ENCODE measurements around the gene ELF4. TPM values are rescaled to one million over a fixed set of nuclear protein-coding genes. Genes with fewer than 3 reads are reported as not detected.
A peak's percentile ranks its signal among the peaks of the same experiment; 100 is the strongest.

ELF4 gene
- 12.5 and 16.0 TPM in 2 replicates for total RNA-seq (2014; rRNA removed; shearing (Covaris generic); ENCODE audit: low replicate concordance)

- in situ Hi-C loops (cut with HindIII; ENCODE audit: low pct_unique_long_range_greater_than_20kb, low sequenced_read_pairs): no loop called here
- peak; percentile 66 for DNase-seq (ENCODE audit: low read depth)
Measured at GRCh38 chrX:130110379-130111219, at the start of gene ELF4. TSS of gene ELF4 (minus strand) at chrX:130110497. CDS start at chrX:130081330, 29,167 bp downstream.

DNA sequence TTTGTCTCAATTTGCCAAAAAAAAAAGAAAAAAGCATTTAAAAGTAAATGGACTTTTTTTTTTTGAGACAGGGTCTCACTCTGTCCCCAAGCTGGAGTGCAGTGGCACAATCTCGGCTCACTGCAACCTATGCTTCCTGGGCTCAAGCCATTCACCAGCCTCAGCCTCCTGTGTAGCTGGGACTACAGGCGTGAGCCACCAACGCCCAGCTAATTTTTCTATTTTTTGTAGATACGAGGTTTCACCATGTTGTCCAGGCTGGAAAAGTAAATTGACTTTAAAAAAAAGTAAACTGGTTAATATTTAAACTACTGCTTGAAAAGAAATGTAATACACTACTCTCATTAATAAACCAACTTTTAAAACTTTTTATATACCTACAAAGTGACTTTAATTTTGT, 49.5 kb upstream of the ELF4 start:
- DNase-seq (ENCODE audit: low read depth): no peak
- in situ Hi-C loops (cut with HindIII; ENCODE audit: low pct_unique_long_range_greater_than_20kb, low sequenced_read_pairs): no loop called here

DNA sequence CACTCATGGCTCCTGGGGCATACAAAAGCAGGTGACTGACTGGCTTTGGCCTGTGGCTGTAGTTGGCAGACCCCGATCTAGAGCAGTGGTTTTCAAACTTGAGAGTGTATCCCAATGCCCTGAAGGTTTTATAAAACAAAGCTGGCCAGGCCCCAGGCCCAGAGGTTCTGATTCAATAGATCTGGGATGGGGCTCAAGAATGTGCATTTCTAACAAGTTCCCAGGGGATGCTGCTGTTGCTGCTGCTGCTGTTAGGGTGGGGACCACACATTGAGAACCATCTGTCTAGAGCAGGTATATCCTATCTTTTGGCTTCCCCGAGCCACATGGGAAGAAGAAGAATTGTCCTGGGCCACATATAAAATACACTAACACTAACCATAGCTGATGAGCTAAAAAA, 48.0 kb upstream of the ELF4 start:
- DNase-seq (ENCODE audit: low read depth): no peak
- in situ Hi-C loops (cut with HindIII; ENCODE audit: low pct_unique_long_range_greater_than_20kb, low sequenced_read_pairs): no loop called here

GRCh38 chrX:130155564-130155963, 45.3 kb upstream of the ELF4 start:
- in situ Hi-C loops (cut with HindIII; ENCODE audit: low pct_unique_long_range_greater_than_20kb, low sequenced_read_pairs): no loop called here
- no peak for DNase-seq (ENCODE audit: low read depth)

DNA sequence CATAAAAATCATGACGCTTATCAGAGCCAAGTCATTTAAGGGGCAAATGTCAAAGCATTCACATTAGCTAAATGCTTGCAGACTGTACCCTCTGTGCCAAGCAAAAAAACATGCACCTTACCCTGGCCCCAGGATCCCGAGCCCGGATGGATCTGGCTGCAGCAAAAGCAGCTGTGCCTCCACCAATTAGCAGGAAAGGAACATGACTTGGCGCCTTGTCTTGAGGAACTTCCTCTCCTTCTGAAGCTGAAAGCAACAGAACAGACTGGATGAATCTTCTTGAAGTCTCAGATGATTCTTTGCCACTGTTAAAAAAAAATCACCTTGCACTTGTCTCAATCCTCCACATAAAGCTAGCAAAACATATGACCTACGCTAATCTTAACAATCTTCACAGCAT, 37.3 kb upstream of the ELF4 start:
- DNase-seq (ENCODE audit: low read depth): no peak
- in situ Hi-C loops (cut with HindIII; ENCODE audit: low pct_unique_long_range_greater_than_20kb, low sequenced_read_pairs): no loop called here

DNA sequence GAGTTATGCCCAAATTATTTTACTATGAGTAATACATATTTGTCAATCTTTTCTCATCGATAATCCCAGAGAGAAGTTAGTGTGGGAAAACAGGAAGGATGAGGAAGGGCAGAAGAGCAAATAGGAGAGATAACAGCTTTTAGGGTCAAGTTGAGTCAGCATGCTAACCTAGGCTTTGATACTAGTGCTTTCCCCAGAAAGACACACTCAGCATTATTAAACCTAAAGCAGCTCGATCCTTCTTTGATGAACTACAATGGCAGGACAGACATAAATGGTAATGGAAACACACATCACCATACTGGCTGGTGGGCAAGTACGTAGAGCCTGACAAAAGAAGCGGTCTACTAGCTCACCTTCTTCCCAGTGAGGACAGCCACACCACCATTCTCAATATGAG, 34.8 kb upstream of the ELF4 start:
- in situ Hi-C loops (cut with HindIII; ENCODE audit: low pct_unique_long_range_greater_than_20kb, low sequenced_read_pairs): no loop called here
- no peak for DNase-seq (ENCODE audit: low read depth)

DNA sequence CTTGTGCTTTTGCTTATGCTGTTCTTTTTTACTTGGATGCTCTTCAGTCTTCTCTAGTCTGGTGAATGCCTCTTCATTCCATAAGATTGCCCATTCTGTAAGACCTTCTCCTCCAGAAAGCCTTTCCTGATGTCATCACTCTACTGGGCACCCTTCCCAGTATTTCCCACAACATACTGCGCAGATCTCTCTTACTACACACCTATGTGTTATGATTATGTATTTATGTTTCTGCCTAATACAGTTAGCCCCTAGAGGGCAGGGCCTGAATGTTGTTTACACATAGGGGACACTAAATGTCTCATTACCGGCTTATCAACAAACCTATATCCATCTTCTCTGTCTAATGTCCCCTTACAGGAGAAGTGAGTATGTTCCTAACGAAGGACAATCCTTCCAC, 34.2 kb upstream of the ELF4 start:
- in situ Hi-C loops (cut with HindIII; ENCODE audit: low pct_unique_long_range_greater_than_20kb, low sequenced_read_pairs): no loop called here
- no peak for DNase-seq (ENCODE audit: low read depth)

DNA sequence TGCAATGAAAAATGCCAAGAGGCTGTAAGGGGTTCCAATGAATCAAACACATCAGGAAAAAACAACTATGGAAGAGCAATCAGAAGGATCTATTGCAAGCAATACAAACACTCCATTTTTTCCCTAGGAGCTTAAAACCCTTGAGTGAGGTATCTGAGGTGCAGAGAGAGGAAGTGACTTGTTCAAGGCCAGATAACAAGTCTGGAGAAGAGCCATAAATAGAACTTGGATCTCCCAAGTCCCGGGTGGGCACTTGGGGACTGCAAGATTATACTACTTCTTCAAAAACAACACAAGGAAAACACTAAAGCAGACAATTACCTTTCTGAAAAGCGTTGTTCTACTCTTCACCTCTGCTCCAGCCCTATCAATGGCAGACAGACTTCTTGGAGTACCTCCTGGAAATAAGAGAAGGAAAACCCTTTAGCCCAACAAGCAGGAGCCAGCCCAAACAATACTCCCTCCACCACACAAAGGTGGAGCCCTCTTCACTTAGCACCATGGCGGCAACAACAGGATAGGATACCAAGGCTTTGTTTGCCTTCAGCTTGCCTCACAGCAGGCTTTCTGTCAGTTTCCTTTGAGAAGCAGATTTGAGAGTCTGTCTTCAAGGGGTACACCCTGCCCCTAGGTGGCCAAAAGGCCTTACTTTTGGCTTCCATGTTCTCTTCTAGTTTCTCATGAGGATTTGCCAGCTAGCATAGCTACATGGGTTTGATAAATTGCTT, 29.3 kb upstream of the ELF4 start:
- DNase-seq (ENCODE audit: low read depth): no peak
- in situ Hi-C loops (cut with HindIII; ENCODE audit: low pct_unique_long_range_greater_than_20kb, low sequenced_read_pairs): no loop called here

DNA sequence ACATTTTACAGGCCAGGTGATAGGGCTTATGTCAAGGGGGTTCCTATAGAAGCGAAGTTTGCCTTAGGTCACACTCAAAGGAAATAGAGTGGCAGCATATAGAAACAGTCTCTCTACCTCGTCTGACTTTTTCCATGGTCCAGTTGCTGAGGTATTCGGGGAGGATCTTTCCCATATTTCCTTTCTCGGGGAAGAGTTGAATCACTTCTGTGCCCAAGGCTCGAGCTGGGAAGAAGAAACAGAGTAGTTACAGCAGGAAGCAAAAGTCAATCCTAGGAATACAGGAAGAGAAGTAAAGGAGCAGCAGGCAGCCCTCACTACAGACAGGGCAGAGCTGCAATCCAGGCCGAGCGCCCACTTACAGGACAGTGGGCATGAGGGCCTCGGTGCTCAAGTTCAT, 26.7 kb upstream of the ELF4 start:
- no peak for DNase-seq (ENCODE audit: low read depth)
- in situ Hi-C loops (cut with HindIII; ENCODE audit: low pct_unique_long_range_greater_than_20kb, low sequenced_read_pairs): no loop called here

GRCh38 chrX:130136496-130136895, 26.2 kb upstream of the ELF4 start:
- in situ Hi-C loops (cut with HindIII; ENCODE audit: low pct_unique_long_range_greater_than_20kb, low sequenced_read_pairs): no loop called here
- DNase-seq (ENCODE audit: low read depth): no peak

DNA sequence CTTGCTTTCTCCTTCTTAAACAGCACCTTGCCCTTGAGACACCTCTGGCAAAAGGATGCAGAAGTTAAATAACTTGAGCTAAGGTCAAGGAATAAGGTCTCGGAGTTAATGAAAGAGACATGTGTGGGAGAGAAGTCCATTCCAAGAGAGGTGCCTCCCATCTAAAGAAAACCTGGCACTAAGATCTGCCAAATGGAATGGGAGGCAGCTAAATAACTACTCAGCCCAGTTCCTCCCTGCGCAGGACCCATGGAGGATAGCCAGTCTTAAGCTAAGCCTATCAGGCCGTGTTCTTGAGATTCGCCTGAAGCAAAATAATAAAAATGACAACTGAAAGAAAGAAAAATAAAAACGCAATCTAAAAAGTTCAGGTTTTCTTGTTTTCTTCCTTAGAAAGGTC, 20.7 kb upstream of the ELF4 start:
- in situ Hi-C loops (cut with HindIII; ENCODE audit: low pct_unique_long_range_greater_than_20kb, low sequenced_read_pairs): no loop called here
- no peak for DNase-seq (ENCODE audit: low read depth)

DNA sequence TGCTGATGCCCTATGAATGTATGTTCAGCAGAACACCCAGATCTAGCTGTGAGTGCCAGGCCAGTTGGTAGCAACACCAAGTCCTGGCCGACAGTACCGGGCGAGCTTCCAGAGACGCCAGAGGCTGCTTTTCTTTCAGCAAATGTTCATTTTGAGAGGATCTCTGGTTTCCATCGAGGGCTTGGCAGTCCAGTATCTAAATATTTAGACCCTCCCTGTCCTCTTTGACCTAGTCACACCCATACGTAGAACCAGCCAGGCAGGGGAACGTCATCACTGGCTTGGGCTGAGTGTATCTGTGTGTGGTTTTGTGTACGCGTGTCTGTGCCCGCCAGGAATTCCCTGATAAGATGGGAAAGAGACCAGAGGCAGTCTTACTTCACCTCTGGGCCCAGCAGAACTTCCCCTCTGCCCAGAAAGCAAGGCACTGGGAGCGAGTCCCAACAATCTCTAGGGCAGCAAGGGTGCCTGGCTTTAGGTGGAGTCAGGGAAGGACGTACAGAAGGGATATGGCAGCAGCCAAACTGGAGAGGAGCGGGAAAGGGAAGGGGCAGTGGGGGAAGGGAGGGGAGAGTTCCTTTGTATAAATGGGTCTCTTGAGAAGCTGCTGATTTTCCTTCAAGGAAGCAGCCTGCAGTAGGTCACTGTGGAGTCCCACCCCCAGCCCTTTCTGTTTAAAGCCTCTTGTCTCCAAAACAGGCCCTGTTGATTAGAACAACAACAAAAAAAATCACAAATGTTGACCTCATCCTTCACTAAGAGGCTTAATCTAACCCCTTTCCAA, 15.0 kb upstream of the ELF4 start:
- no peak for DNase-seq (ENCODE audit: low read depth)
- in situ Hi-C loops (cut with HindIII; ENCODE audit: low pct_unique_long_range_greater_than_20kb, low sequenced_read_pairs): no loop called here

- in situ Hi-C loops (cut with HindIII; ENCODE audit: low pct_unique_long_range_greater_than_20kb, low sequenced_read_pairs): no loop called here
- no peak for DNase-seq (ENCODE audit: low read depth)
Measured at GRCh38 chrX:130124577-130124976, 14.3 kb upstream of the ELF4 start.

DNA sequence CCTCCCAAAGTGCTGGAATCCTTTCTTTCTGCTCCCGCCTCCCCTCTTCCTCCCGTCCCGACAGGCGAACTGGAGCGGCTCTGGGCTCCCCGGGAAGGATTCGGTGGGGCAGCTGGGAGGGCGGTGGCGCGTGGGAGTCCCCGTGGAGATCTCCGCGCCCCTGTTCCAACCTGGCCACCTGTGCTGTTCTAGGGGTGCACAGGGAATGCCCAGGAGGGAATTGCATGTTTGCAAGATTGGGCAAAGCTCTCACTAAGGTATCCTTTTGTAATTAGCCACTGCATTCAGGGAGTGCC, 11.2 kb upstream of the ELF4 start:
- no peak for DNase-seq (ENCODE audit: low read depth)
- in situ Hi-C loops (cut with HindIII; ENCODE audit: low pct_unique_long_range_greater_than_20kb, low sequenced_read_pairs): no loop called here

DNA sequence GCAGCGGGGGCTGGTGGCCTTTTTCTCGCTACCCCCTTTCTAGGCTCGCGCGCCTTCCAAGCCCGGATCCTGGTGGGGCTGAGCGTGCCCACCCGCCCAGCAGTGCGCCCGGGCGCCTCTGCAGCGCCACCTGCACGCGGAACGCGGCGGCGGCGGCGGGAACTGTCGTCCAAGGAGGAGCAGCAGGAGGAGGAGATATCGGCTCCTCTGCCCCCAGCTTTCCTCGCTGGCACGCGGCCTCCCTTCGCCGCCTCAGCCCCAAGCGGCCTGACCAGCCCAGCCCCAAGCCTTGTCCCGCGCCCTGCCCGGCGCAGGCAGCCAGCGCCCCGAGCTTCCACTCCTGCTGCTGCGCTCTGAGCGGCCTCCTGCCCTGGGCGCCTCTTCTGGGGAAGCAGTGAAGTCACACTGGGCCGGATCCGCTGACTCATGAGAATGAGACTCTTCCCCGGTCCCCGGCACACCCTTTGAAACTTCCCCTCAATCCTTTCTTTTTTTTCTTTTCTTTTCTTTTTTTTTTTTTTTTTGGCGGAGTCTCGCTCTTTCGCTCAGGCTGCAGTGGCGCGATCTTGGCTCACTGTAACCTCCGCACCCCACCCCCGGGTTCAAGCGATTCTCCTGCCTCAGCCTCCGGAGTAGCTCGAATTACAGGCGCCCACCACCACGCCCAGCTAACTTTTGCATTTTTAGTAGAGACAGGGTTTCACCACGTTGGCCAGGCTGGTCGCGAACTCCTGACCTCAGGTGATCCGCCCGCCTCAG, 10.6 kb upstream of the ELF4 start:
- in situ Hi-C loops (cut with HindIII; ENCODE audit: low pct_unique_long_range_greater_than_20kb, low sequenced_read_pairs): no loop called here
- peak; percentile 78 for DNase-seq (ENCODE audit: low read depth)

DNA sequence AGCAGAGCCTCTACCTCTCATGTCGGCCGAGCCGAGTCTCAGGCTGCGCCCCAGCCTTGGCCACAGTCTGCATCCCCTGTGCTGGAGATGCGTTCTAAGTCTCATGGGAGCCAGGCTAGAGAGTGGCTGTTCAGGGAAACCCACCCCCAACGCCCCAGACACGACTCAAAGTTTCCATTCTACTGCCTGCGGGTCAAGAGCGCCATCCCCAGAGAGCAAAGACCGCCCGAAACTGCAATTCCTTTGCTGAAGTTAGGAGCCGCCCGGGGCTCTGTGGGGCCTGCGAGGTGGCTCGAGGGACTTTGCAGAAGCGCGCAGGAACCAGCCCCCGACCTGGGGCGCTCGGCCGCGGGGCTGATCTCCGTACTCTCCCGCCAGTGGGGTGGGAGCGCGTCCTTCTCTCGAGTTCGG, 10.0 kb upstream of the ELF4 start:
- in situ Hi-C loops (cut with HindIII; ENCODE audit: low pct_unique_long_range_greater_than_20kb, low sequenced_read_pairs): no loop called here
- peak; percentile 19 for DNase-seq (ENCODE audit: low read depth)

- DNase-seq (ENCODE audit: low read depth): no peak
- in situ Hi-C loops (cut with HindIII; ENCODE audit: low pct_unique_long_range_greater_than_20kb, low sequenced_read_pairs): no loop called here
Measured at GRCh38 chrX:130119312-130119898, 9.1 kb upstream of the ELF4 start.
